HG03439 (cell line): Measurements from ENCODE around the gene PISD.
"Not testable (repeated sequence)": the region's sequence is repeated elsewhere in the genome, so short reads cannot be mapped to it uniquely, and the experiment has no call there.

Experiments used
- ATAC-seq: cut with Tn5 transposase; IDR thresholded peaks from one replicate; pipeline ENCODE4 v1.9.1; 2021; ENCODE audit warnings: mild to moderate bottlenecking, moderate library complexity; ENCODE audit not compliant: unreplicated experiment

The PISD gene

GRCh38 chr22:31661851-31662667 is at the start of gene PISD:
Gene PISD, minus strand, starts transcription at chr22:31662215. Its CDS starts 7 bp downstream, at chr22:31662208.
- peak; percentile 85 for ATAC-seq

GRCh38 chr22:31711226-31711625 is 49.2 kb upstream of the PISD start:
- not testable (repeated sequence) for ATAC-seq

- no peak for ATAC-seq
Measured at GRCh38 chr22:31707519-31707918, 45.5 kb upstream of the PISD start.

GRCh38 chr22:31695423-31695822 is 33.4 kb upstream of the PISD start:
- no peak for ATAC-seq

GRCh38 chr22:31694046-31694445 is 32.0 kb upstream of the PISD start:
- not testable (repeated sequence) for ATAC-seq

- no peak for ATAC-seq
Measured at GRCh38 chr22:31692186-31692886, 30.3 kb upstream of the PISD start.

- ATAC-seq = no peak
Measured at GRCh38 chr22:31691408-31691807, 29.4 kb upstream of the PISD start.

- ATAC-seq = no peak
Measured at GRCh38 chr22:31683181-31684105, 21.4 kb upstream of the PISD start.

GRCh38 chr22:31682751-31683150 is 20.7 kb upstream of the PISD start:
- no peak for ATAC-seq

GRCh38 chr22:31681349-31682345 is 19.6 kb upstream of the PISD start:
- ATAC-seq = no peak

GRCh38 chr22:31680861-31681341 is 18.9 kb upstream of the PISD start:
- no peak for ATAC-seq

- no peak for ATAC-seq
Measured at GRCh38 chr22:31678748-31679147, 16.7 kb upstream of the PISD start.

- ATAC-seq = peak; percentile 90
Measured at GRCh38 chr22:31676700-31677099, 14.7 kb upstream of the PISD start.

GRCh38 chr22:31674219-31674618 is 12.2 kb upstream of the PISD start:
- ATAC-seq = not testable (repeated sequence)

- ATAC-seq = not testable (repeated sequence)
Measured at GRCh38 chr22:31668849-31669248, 6.8 kb upstream of the PISD start.

- no peak for ATAC-seq
Measured at GRCh38 chr22:31662668-31663037, 638 bp upstream of the PISD start.

GRCh38 chr22:31660860-31661341 is 1.1 kb downstream of the PISD start:
- ATAC-seq = not testable (repeated sequence)

- no peak for ATAC-seq
Measured at GRCh38 chr22:31659246-31659645, 2.8 kb downstream of the PISD start.

GRCh38 chr22:31654408-31654807 is 7.6 kb downstream of the PISD start:
- ATAC-seq = no peak

GRCh38 chr22:31653944-31654343 is 8.1 kb downstream of the PISD start:
- ATAC-seq = no peak
